Measurements from ENCODE around the gene ODAPH.

GRCh38 chr4:75598390-75598789 is 42.5 kb downstream of the ODAPH start:
- TF ChIP-seq, protein P1, sequence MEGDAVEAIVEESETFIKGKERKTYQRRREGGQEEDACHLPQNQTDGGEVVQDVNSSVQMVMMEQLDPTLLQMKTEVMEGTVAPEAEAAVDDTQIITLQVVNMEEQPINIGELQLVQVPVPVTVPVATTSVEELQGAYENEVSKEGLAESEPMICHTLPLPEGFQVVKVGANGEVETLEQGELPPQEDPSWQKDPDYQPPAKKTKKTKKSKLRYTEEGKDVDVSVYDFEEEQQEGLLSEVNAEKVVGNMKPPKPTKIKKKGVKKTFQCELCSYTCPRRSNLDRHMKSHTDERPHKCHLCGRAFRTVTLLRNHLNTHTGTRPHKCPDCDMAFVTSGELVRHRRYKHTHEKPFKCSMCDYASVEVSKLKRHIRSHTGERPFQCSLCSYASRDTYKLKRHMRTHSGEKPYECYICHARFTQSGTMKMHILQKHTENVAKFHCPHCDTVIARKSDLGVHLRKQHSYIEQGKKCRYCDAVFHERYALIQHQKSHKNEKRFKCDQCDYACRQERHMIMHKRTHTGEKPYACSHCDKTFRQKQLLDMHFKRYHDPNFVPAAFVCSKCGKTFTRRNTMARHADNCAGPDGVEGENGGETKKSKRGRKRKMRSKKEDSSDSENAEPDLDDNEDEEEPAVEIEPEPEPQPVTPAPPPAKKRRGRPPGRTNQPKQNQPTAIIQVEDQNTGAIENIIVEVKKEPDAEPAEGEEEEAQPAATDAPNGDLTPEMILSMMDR (IDR thresholded peaks at IDR 0.05) = no peak
- TF ChIP-seq POLR2A (IDR thresholded peaks at IDR 0.05) = no peak
